ENCODE measurements around the gene MCOLN1. TPM values are rescaled to one million over a fixed set of nuclear protein-coding genes. Genes with fewer than 3 reads are reported as not detected.
"Not testable (repeated sequence)": the region's sequence is repeated elsewhere in the genome, so short reads cannot be mapped to it uniquely, and the experiment has no call there.

The MCOLN1 gene
- total and polyA plus RNA-seq, 9 of the 15 experiments (the other 6 are each of a cell fraction or from before 2014, with no cell fraction given) = 0.25 to 15.4 (median 7.1) TPM

DNA sequence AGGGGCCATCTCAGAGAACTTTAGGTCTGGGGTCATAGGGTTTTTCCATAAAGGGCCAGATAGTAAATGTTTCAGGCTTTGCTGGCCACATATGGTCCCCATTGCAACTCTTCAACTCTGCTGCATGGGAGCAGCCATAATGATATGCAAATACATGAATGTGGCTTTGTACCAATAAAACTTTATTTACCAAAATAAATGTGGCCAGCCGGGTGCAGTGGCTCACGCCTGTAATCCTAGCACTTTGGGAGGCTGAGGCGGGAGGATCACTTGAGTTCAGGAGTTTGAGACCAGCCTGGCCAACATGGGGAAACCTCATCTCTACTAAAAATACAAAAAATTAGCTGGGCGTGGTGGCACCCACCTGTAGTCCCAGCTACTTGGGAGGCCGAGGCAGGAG lies 16.6 kb downstream of the MCOLN1 start:
- TF ChIP-seq, protein P1, sequence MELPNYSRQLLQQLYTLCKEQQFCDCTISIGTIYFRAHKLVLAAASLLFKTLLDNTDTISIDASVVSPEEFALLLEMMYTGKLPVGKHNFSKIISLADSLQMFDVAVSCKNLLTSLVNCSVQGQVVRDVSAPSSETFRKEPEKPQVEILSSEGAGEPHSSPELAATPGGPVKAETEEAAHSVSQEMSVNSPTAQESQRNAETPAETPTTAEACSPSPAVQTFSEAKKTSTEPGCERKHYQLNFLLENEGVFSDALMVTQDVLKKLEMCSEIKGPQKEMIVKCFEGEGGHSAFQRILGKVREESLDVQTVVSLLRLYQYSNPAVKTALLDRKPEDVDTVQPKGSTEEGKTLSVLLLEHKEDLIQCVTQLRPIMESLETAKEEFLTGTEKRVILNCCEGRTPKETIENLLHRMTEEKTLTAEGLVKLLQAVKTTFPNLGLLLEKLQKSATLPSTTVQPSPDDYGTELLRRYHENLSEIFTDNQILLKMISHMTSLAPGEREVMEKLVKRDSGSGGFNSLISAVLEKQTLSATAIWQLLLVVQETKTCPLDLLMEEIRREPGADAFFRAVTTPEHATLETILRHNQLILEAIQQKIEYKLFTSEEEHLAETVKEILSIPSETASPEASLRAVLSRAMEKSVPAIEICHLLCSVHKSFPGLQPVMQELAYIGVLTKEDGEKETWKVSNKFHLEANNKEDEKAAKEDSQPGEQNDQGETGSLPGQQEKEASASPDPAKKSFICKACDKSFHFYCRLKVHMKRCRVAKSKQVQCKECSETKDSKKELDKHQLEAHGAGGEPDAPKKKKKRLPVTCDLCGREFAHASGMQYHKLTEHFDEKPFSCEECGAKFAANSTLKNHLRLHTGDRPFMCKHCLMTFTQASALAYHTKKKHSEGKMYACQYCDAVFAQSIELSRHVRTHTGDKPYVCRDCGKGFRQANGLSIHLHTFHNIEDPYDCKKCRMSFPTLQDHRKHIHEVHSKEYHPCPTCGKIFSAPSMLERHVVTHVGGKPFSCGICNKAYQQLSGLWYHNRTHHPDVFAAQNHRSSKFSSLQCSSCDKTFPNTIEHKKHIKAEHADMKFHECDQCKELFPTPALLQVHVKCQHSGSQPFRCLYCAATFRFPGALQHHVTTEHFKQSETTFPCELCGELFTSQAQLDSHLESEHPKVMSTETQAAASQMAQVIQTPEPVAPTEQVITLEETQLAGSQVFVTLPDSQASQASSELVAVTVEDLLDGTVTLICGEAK (IDR thresholded peaks at IDR 0.05) = peak; percentile 85
- TF ChIP-seq, protein P1 (CRISPR knock-in tag; IDR thresholded peaks at IDR 0.05) = peak; percentile 61; the same call in 1 of the 2 replicates
- BruUV-seq (replicated peaks); H3K27me3 ChIP-seq (ENCODE audit: control insufficient read depth in 2 of 2, insufficient read depth in 2 of 2, low read length in 2 of 2); FAIRE-seq; H3K27ac ChIP-seq (ENCODE audit: extremely low read depth, low read depth, low read length); POLR2A ChIA-PET; in situ Hi-C loops (cut with MboI); ATAC-seq; H3K9me3 ChIP-seq (replicated peaks; ENCODE audit: control insufficient read depth, insufficient read depth, low read depth, low read length); CTCF ChIA-PET (ENCODE audit: low intra/inter-chr PET ratio); H3K79me2 ChIP-seq (ENCODE audit: control insufficient read depth, insufficient read depth, low read length); H4K20me1 ChIP-seq (replicated peaks; ENCODE audit: control insufficient read depth, insufficient read depth, low read length); H3K9me1 ChIP-seq (ENCODE audit: control insufficient read depth, insufficient read depth, low read length); H3K4me3 ChIP-seq; H3K4me2 ChIP-seq (ENCODE audit: insufficient read depth, low read length); DNase-seq (ENCODE audit: extremely low read depth in 1 of 4, low spot score in 3 of 4); H2AFZ ChIP-seq (ENCODE audit: low read depth, low read length); H3K9ac ChIP-seq (ENCODE audit: insufficient read depth in 1 of 2, low read depth in 2 of 2, low read length in 2 of 2); intact Hi-C loops (cut with micrococcal nuclease): not testable (repeated sequence)
- WGBS (ENCODE audit: insufficient coverage, low coverage, missing lambda C conversion rate) = 91% methylated on average over 5 of the region's 5 CpGs
- peaks cover 7 to 54% of the 10 kb centered on the region in 2 experiments; a peak in 4 of 5 replicates for H3K4me1 ChIP-seq (replicated peaks in 1 of 2; ENCODE audit: control insufficient read depth in 2 of 2, insufficient read depth in 2 of 2, low read length in 2 of 2)
- H3K36me3 ChIP-seq (ENCODE audit: control insufficient read depth, insufficient read depth, low read length) = peaks cover 13% of the 10 kb centered on the region; the same call in 1 of the 3 replicates

All from K562 (cell line).